ENCODE measurements around the gene WNT3A.

WNT3A gene

DNA sequence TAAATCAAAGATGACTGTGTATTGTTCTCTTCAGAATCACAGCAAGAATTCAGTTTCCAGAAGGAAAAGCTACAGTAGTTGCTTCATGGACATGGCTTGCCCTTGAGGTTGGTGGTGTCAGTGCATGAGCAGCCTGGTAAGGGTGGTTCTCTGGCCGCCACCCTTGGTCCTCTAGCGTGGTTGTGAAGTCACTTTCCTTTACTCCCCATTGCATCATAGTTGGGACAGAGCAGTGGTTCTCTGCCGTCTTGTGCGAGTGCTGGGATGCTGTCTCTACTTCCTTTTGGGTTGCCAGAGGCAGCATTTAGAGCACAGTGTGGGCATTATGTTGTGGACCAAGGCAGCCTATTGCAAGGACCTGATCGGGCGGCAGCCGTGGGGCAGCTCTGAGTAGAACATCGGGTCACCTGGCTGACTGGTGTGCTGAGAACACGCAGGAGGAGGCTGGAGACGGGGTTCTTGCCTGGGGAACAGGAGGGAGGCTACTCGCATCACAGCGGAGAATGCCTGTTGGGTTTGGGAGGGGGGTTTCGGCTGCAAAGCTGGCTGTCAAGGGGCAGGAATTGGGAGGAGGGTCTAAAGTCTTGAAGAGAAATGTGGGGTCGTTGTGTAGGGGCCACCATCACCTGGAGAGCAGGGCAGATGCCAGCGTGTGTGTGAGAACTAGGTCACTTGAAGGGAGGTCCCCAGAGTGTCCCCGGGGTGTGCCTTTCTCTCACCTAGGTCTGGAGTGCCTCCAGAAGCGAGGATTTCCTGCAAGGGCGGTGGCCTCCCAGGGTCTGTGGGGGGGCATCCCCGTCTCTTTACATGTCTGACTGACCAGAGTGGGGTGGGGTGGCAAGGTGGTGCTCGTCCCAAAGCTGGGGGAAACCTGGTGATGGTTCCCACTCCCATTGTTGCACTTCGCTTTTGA lies 82.0 kb downstream of the WNT3A start:
- DNase-seq: no peak

DNA sequence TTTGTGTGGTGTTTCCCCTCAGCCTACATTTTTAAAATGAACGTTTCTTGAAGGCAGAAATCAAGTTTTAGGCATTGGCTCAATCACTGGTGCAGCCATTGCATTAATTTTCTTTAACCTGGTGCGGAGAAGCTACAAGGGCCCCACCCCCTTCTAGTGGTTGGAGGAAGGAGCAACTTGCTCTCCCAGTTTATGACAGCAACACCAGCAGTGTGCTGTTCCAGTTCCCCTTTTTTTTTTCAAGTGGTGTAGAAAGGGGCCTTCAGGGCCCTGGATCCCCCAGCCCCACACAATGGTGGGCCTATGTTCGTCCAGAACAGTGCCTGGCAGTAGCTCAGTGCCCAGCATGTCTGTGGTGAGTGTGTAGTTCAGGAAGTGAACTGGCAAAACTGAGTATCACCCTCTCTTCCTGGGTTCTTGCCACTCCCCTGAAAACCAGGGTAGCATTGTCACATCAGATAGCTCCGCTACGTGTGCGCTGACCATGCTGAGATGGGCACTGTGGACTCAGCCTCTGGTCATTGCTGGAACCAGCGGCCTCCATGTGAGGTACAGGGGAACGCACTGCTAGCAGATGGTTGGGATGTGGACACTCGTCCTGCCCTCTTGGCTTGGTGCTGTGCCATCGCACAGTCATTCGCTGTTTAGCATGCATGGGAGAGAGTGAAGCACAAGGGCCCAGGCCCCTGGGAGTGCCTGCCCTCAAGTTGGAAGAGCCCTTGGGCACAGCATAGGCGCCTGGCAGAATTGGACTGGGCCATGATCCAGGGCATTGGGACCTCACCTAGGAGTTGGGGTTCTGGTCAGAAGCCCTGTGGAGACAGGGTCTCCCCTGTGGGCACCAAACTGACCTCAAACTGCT lies 83.0 kb downstream of the WNT3A start:
- DNase-seq: no peak

DNA sequence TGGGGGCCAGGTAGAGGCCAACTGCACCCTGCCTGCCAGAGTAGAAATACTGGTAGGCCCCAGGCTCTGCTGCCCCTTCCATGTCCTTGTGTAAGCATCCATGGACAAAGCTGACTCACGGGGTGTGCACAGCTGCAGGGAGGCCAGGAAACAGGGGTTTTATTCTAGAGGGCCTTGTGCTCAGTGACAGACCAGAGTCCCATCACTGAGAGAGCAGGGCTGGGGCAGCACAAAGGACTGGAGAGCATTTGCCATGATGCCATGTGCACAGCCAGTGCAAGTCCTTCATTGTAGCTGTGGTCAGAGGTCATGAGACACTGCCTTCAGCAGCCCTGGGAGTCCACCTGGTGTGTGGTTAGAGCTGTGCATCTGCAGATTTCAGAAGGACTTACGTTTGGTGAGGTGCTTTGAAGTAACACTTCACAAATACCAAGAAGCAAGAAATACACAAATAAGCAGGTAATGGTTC lies 83.8 kb downstream of the WNT3A start:
- DNase-seq: no peak

DNA sequence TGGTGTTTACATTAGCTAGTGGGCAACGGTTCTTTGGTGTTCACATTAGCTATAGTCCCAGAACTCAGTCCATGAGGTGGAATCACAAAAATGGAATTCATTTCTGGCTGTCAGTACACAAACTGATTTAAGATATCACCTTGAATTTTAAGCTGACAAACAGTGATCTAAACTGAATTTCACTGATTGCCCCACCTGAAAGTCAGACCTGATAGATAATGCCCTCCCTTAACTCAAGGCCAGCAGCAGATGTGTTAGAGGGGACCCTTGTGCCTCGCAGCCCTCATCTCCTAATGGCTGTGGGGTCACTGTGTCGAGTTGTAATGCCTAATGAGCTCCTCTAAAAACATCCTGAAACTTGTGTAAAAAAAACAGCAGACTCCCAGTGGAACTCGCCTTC lies 84.3 kb downstream of the WNT3A start:
- no peak for DNase-seq

DNA sequence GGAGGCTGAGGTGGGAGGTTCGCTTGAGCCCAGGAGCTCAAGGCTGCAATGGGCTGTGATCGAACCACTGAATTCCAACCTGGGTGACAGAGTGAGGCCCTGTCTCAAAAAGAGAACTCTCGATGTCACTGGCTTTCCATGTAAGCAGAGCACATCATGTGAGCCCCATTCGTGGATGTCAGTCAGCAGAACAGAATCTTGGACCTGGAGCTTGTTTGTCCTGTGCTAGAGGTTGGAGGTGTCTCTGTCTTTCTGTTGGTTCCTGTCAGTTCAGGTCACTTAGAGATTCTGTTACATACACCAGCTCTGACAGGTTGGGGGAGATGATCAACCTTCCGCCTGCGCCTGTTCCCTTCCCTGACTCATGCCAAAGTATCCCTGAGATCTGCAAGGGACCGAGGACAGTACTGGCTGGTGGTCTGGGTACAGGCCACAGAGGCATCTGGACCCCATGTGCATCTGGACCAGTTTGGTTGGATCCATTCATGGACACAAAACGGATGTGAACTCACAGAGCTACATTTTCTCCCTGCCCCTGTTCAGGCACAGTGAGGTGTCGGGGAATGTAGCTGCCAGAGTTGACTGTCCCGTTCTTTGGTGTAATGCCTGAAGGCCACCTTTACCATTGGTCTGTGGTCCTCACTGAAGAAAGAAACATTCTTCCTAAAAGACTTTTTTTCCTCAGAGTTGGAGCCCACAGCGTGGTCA lies 85.7 kb downstream of the WNT3A start:
- DNase-seq: no peak

DNA sequence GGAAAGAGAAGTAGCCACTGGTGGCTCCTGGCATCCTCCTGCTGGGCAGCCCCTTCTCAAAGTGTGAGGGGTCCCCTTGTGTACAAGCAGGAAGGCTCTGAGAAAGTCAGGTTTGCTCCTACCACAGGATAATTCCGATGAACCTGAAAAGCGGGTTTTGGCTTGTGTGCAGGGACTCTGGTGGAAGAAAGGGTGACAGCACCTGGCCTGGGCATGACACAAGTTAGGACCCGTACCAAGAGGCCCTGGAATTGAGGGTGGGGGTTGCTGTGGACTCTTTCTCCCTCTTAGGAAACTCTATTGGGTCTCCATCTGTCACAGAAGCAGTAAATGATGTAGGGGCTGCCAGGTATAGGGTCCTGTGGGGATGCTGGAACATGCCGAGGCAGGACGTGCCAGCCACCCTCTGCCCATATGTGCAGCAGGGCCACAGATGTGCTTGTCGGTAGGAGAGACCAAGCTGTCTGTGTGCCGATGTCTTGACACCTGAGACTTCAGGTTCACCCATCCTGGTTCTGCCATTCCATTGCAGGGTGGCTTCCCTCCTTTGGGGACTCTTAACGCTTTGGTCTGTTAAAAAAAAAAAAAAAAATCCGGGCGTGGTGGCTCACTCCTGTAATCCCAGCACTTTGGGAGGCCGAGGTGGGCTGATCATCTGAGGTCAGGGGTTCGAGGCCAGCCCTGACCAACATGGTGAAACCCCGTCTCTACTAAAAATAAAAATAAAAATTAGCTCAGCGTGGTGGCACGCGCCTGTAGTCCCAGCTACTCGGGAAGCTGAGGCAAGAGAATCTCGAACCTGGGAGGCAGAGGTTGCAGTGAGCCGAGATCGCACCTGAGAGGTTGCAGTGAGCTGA lies 86.5 kb downstream of the WNT3A start:
- no peak for DNase-seq

DNA sequence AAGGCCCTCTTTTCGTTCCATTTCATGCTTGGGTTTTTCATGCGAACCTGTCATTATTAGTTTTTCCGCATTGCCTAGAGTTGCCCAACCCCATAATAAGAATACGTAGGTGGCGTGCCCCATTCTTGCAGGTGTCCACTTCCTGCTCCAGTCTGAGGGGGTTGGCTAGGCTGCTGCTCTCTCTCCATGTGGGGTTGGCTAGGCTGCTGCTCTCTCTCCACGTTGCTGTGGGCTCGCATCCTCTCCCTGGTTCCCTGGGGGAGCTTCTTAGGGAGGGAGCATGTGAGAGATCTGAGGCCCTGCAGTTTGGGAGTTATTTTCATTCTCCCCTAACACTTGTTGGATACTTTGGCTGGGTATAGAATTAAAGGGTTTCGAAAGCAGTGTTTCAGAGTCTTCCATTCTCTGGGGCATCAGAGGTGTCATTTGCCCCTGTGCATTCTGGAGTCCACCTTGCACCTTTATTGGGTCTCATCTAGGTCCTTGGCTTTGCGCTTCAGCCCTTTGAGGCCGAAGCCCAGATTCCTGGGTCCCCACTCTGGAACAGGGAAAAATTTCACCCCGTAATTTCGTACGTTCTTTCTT lies 87.7 kb downstream of the WNT3A start:
- no peak for DNase-seq

DNA sequence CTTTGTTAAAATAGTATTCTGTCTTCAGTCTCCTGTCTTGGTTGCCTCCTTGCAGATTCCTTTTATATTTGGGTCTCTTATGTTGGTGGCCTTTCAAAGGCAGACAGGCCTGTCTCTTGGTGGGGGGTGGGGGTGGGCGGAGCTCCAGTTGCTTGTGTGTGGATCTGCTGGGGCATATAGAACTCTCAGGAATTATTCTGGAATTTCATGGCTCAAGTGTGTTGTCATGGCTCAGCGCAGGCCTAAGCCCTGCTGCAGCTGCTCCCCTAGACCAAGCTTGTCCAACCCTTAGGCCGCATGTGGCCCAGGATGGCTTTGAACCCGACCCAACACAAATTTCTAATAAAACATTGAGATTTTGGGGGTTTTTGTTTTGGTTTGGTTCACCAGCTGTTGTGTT lies 88.4 kb downstream of the WNT3A start:
- DNase-seq: no peak

DNA sequence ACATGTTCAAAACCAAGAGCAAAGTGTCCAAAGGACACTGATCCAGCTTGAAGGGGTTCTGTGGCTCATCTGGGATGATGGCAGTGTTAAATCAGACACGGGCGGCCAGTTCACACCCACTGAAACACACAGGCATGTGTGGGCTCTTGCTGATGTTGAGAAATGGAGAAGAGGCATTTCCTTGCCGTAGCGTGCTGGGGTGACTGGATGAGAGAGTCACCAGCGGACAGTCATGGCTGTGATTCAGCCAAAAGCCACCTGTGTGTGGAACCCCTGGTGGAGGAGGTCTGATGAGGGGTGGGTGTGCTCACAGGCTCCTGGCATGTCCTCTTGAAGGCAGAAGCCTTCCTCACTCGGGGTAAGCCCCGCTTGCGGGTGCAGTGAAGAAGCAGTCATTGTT lies 89.1 kb downstream of the WNT3A start:
- no peak for DNase-seq

DNA sequence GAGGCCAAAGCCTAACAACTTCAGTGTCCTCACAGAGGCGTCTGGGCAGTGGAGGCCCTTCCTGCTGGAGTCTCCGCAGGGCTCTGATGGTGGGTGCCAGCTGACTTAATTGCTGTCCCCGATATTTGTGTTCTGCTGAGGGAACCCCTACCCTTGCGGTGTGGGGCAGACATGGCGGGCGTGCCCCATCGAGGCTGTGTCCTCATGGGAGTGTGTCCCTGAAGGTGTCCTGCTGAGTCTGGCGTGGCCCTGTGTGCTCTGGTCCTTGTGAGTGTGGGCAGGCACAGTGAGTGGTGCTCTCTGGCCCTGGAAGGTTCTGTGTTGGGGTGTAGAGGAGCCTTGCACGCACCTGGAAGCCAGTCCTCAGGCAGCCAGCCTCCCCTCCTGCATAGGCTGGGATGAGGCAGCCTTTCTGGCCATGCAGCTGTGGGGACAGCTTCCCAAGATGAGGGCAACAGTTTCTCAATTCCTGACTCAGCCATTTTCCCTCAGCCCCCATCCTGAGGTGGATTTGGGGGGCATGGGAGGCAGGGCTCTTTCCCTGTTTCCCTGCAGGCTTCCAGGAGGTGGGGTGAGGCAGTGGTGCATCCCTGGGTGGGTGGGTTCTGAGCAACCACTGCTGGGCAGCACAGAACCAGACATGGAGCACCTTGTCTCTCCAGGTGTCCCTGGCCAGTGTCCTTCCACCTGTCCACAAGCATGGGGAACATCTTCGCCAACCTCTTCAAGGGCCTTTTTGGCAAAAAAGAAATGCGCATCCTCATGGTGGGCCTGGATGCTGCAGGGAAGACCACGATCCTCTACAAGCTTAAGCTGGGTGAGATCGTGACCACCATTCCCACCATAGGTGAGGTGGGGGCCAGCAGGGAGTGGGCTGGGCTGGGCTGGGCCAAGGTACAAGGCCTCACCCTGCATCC lies 89.9 kb downstream of the WNT3A start:
- no peak for DNase-seq

DNA sequence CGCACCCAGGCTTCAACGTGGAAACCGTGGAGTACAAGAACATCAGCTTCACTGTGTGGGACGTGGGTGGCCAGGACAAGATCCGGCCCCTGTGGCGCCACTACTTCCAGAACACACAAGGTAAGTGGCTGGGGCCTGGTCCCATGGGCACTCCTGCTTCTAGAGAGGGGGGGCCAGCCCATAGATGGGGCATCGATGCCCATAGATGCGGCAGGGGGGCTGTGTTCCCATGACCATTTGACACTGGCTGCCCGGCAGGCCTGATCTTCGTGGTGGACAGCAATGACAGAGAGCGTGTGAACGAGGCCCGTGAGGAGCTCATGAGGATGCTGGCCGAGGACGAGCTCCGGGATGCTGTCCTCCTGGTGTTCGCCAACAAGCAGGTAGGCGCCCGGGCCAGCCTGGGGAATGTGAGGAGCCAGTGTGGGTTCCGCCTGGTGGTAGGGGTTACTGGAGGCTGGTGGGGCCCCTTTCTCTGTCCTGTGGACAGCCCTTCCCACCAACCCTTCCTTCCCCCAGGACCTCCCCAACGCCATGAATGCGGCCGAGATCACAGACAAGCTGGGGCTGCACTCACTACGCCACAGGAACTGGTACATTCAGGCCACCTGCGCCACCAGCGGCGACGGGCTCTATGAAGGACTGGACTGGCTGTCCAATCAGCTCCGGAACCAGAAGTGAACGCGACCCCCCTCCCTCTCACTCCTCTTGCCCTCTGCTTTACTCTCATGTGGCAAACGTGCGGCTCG lies 90.7 kb downstream of the WNT3A start:
- no peak for DNase-seq

DNA sequence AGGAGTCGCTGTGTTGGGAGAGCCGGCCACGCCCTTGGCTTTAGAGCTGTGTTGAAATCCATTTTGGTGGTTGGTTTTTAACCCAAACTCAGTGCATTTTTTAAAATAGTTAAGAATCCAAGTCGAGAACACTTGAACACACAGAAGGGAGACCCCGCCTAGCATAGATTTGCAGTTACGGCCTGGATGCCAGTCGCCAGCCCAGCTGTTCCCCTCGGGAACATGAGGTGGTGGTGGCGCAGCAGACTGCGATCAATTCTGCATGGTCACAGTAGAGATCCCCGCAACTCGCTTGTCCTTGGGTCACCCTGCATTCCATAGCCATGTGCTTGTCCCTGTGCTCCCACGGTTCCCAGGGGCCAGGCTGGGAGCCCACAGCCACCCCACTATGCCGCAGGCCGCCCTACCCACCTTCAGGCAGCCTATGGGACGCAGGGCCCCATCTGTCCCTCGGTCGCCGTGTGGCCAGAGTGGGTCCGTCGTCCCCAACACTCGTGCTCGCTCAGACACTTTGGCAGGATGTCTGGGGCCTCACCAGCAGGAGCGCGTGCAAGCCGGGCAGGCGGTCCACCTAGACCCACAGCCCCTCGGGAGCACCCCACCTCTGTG lies 91.6 kb downstream of the WNT3A start:
- DNase-seq: no peak

DNA sequence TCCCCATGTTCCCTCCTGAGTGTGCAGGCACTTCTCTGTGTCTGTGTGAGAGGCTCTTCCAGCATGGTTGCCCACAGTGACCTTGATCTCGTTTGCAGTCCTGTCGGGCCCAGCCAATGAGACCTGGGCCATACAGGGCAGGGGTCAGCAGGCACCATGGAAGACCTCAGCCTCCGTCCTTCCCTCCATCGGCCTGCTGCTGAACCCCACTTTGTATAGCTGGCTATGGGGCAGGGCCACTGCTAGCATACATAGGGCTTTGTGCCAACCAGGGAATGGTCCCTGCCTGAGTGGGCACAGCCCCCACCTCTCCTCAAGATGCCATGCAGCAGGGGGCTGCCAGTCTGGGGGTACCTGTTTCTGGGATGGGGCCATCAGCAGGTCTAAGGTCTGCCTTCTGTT lies 92.5 kb downstream of the WNT3A start:
- DNase-seq: no peak

DNA sequence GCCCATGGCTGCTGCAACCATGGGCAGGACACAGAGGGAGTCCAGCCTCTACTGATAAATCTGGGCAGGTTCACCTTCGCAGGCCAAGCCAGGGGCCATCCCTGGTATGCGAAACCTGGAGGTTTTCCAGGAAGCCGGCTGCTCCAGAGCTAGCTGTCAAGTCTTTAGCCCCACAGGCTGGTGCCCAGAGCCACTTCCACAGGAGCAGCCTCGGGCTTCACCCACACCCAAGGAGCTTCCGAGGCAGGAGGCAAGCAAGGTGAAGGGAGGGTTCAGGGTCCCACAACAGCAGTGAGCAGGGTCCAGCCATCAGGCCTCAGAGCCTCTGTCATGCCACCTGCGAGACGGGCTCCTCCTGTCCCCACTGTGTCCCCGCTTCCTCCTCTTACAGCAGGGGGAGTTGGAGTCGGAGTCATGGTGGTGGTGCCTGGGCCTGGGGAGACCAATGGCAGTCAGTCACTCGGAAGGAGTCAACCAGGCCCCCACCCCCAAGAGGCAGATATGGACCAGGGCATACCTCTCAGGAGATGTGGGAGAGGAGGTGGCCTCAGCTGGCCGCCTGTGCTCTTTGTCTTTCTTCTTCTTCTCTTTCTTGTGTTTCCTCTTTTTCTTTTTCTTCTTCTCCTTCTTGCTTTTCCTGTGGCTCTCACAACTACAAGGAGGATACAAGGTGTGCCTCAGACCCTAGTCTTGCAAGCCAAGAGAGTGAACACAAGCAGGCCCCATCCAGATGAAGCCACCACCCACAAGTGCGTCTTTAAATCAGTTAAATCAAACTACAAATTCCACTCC lies 94.2 kb downstream of the WNT3A start:
- no peak for DNase-seq

DNA sequence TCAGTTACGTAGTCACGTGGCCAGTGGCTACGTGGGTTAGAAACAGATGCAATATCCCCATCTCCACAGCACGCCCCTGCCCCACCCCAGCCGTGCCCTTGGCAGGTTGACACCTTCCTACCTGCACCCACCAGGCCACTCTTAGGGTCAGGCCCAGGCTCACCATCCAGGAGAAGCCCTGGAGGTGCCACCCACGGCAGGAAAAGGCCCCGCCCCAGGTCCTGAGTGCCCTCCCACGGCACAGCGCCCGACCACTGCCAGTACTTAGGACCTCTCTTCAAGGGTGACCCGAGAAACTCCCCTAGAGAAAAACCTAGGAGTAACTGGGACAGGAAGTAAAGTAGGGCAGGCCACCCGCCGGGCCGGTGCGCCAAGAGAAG lies 94.8 kb downstream of the WNT3A start:
- no peak for DNase-seq

DNA sequence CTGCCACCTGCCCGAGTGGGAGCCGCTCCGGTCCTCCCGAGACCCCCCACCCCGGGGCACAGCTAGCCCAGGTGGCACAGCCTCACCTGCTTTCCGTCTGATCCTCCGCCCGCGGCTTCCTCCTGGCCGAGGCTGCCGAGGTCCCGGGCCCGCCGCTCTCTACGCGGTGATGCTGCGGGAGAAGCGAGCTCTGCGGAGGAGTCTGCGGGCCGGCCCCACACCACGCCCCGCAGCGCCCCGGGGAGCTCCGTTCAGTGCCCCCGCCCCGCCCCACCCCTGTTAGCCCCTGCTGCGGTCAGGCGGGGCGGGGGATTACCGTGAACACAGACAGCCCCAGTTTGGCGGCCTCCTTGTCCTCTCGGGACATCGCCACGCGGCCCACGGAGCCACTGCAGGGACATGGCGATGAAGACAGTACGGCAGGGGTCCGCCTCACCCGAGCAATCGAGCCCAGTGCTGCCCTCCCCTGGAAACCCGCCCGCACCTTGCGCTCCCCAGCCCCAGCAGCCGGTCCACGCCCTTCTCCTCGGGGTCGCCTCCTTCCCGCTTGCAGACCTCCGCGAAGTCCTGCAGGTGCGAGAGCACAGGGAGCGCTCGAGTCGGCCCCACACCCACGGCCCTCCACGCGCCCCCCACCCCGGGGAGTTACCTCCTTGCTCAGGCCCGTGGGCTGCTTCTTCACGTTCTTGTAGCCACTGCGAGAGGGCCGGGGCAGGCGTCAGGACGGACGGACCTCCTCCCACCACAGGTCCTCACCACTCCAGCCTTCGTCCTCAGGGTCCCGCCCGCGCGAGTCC lies 95.4 kb downstream of the WNT3A start:
- peak; percentile 64 for DNase-seq

DNA sequence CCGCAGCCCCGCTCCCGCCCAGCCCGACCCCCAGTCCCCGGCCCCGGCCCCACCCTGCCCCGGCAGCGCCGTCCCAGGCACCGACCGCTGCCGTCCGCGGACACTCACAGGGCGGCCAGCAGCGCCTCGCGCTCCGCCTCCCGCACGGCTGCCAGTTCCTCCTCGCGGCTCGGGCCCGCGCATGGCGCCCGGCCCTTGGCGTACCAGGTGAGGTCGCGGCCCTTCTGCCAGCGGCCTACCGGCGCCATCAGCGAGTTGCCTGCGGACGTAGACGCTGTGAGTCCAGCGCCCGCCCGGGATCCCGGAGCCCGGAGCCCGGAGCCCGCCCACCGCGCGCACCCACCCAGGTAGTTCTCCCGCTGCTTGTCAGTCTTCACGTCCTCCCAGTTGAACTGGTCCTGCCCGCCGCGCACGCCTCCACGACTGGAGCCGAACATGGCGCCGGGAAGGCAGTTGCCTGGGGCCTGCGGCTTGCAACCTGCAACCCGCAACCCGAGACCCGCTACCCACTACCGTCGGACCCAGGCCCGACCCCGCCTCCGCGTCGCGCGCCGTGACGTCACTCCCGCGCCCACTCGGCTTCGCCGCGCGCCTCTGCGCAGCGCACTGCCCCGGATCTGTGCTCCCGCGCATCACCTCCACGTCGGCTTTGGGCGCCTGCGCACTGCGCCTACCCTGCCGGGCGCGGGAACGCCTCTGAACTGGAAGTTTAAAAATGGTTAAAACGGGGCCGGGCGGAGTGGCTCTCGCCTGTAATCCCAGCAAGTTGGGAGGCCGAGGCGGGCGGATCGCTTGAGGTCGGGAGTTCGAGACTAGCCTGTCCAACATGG lies 96.2 kb downstream of the WNT3A start, which contains the start of gene C1orf35:
Gene C1orf35 (minus strand): TSS at position 535 of the 830 bp plus-strand sequence. CDS start 98 bp downstream, at position 437.
- DNase-seq: peak; percentile 97

All from activated CD4-positive, alpha-beta T cell treated with anti-CD3 and anti-CD28 coated beads, Interleukin-2, Interleukin-6, amounts not matched to agents 100 ng/mL and 50 ng/mL, durations not matched to agents 16 hours and 8 hours (primary cell).